Lower leg skin (tissue), 3 donors: Measurements from ENCODE around the gene DDB1.

Source experiments
- CTCF ChIP-seq, 3 donors: fragments of 450-650 bp; IDR thresholded peaks; one replicate each; pipeline ENCODE4 v1.5.1; 2016; ENCODE audit warnings: antibody characterized with exemption in 3 of 3, mild to moderate bottlenecking in 3 of 3, moderate library complexity in 2 of 3
- POLR2A ChIP-seq, 2 donors: fragments of 450-650 bp; IDR thresholded peaks; one replicate each; pipeline ENCODE4 v1.6.1; 2016 to 2017; ENCODE audit warnings: antibody characterized with exemption in 2 of 2, mild to moderate bottlenecking in 1 of 2, moderate library complexity in 1 of 2

DNA sequence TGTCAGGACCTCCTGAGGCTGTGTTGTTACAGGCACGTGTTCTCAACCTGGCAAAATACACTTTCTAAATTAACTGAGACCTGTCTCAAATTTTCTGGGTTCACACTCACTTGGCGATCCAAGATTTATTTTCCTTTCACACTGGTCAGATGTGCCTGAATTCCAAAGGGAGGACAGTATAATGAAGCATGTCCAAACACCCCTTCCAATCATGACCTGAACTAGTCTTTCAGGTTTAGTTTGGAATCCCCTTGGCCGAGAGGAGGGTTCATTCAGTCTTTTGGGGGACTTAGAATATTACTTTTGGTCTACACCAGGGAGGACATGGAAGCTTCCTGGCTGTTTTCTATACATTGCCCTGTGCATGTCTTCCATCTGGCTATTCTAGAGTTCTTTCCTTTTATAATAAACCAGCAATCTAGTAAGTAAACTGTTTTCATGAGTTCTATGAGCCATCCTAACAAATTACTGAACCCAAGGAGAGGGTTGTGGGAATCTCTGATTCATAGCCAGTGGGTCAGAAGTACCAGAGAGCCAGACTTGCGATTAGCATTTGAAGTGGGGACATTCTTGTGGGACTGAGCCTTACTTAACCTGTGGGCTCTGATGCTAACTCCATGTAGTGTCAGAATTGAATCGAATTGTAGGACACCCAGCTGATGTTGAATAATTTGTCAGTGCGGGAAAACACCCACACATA, 44.7 kb upstream of the DDB1 start:
- TF ChIP-seq CTCF (IDR thresholded peaks at IDR 0.05) (no peak), POLR2A (IDR thresholded peaks at IDR 0.05) (no peak)
